Kidney tubule cell (primary cell): ENCODE data around the gene RALGPS1.
"Not testable (repeated sequence)": the region's sequence is repeated elsewhere in the genome, so short reads cannot be mapped to it uniquely, and the experiment has no call there.

Source experiments
- DNase-seq: peaks from one replicate; pipeline ENCODE4 v3.0.0-alpha.2; 2018; ENCODE audit warnings: low spot score

Gene RALGPS1

DNA sequence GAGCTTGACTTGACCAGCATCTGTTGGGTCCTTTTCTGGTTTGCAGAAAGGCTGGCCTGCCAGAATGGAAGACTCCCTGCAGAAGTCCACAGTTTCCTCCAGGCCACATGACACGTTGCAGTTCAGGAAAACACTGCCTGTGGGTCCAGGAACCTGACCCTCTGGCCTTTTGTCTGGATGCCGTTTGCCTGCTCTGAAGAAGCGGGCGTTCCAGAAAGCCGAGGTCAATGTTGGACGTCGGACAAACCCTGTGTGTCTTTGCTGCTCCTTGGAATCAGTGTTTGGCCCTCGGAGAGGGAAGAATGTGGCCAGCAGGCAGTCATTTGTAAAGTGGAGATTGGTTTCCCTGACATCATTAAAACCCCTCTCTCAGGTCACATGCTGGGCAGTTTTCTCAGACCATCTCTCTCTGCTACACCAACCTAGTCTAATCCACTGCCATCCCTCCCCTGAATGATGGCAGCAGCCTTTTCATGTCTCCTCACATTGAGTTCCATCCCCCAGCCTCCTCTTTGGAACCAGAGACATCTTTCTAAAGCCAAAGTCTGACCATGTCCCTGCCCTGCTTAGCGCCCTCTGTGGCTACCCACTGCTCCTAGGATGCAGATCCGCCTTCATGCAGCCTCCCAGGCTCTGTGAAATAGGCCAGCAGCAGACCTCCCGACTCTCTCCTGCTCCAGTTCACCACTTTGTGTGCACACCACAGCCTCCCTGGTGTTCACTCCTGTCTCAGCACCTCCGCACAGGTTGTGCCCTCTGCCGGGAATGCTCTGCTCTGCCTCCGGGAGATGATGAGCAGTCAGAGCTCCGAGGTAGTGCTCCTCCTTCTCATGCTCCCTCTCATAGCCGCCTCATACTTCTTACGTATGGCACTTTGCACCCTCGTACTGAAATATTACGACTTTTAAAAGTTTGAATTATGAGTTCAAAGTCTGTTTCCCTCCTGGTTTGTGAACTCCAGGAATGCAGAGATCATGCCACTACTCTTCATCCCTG lies 75.6 kb downstream of the RALGPS1 start:
- no peak for DNase-seq

DNA sequence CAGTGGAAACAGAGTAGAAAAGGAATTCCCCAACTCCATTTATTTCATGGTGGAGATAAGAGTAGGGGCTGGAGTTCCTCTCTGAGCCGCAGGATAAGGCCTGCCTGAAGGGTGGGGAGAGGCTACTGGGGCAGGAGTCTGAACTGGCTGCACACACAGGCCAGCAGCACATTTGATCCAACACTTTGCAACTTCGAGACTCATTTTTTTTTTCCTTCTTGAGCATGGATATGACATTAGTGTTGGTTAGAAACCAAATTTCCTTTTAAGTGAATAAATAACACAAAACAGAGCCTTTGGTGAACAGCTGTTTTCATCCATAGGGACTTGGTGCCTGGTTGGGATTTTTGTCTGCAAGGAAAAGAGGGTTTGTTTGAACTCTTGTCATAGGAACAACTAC lies 76.6 kb downstream of the RALGPS1 start:
- no peak for DNase-seq

DNA sequence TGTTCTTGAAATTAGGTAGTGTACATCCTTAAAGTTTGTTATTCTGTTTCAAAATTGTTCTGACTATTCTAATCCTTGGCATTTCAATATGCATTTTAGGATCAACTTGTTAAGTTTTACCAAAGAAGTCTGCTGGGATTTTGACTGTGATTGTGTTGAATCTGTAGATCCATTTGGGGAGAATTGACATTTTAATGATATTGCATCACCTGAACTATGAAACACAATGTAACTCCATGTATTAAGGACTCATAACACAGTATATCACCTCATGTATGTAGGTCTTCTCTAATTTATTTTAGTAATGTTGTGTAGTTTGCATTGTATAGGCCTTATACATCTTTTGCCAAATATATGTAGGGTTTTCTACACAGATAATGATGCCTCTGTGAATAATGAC lies 77.8 kb downstream of the RALGPS1 start:
- DNase-seq, result no peak

DNA sequence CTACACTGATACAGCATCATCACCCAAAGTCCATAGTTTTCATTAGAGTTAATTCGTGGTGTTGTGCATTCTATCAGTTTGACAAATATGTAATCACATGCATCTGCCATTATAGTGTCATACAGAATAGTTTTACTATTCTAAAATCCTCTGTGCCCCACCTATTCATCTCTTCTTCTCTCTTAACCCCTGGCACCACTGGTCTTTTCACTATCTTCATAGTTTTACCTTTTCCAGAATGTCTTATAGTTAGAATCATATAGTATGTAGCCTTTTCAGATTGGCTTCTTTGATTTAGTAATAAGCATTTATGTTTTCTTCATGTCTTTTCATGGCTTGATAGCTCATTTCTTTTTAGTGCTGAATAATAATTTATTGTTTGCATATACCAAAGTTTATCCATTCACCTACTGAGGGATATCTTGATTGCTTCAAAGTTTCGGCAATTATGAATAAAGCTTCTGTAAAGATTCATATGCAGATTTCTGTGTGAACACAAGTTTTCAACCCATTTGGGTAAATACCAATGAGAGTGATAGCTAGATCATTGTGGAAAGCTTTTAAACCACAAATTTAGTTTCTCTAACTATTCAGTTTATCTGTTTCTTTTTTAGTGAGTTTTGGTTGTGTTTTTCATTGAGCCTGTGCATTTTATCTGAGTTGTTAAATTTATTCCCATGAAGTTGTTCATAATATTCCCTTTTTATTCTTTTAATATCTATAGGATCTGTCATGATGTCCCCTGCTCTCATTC lies 84.9 kb downstream of the RALGPS1 start:
- DNase-seq, result no peak

DNA sequence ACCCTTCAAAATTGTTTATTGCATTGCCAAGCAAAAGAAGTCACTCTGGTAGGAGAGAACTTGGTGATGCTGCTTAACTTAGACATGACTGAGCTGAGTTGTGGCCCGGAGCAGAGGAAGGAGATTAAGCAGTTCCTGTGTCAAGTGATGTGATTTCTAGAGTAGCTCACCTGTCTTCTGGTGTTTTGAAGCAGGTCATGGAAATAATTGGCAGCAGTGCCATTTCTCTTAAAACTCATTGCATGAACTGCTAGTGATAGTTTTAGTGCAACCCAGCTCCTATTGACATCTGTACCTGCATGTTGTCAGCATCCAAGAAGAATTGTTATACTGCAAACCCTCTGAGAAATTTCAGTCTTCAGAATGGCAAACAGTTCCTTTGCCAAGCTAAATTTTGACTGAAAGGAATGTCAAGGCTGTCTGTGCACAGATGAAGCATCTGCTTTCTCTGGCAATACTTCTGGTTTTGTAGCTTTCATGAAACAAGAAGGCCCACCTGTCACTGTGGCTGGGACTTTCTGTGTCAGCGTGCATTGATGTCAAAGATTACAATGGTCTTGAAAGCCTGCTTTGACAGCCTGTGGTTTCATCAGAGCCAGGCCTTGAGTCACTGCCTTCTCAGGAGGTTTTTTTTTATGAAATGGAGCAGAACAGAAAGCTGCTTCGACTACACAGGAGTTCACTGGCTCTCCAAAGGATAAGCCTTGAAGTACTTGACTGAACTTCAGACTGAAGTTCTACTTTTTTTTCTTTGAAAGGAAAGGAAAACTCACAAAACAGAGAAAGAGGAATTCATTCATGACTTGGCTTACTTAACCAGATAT lies 90.6 kb downstream of the RALGPS1 start:
- peak; percentile 45 for DNase-seq

DNA sequence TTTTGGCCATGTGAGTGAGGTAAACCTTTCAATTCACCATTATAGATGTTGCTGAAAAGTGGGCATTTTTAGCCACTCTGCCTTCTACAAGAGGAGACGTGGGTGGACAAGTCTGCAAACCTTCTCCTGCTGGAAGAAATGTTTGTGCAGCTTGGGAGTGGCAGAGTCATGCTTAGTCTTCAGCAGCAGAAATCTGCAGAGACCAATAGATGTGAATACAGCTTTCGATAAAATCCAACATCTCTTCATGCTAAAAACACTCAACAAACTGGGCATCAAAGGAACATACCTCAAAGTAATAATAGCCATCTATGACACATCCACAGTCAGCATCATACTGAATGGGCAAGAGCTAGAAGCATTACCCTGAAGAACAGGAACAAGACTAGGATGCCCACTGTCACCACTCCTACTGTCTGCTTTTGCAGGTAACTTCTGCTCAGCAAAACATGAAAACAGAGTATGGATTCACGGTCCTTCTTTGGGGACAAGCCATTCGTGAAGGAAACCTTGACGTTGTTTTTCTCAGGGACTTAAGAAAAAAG lies 91.3 kb downstream of the RALGPS1 start:
- no peak for DNase-seq

DNA sequence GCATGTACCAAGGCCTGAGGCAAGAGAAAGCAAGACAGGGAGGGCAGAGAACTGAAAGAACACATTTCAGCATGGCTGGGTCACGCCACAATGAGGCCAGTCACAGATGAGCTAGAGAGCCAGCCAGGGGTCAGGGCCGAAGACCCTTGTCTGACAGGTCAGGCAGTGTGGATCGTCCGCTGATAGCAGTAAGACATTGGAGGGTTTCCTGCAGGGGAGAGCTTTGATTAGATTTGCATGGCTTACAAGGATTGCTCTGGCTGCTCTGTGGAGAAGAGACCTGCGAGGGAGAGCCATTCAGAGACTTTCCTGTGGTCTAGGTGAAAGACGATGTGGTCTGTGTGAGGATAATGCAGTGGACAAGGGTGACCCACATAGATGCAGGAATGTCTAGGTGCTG lies 93.1 kb downstream of the RALGPS1 start:
- DNase-seq, result no peak

DNA sequence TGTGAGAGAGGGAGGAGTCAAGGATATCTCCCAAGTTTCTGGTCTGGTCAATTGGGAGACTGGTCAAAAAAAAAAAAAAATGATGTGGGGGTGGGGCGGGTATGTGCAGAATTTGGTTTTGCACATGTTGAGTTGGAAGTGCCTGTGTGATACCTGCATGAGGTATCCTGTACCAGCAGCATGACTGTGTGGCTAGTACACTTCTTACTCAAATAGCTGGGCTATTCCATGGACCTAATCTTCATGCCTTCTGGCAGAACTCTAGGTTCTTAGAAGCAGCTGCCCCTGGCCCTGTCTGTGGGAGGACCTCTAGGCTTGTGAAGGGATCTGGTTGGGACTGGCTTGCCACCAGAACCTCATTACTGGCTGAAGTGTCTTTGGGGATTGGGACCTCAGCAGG lies 93.5 kb downstream of the RALGPS1 start:
- DNase-seq, result no peak

DNA sequence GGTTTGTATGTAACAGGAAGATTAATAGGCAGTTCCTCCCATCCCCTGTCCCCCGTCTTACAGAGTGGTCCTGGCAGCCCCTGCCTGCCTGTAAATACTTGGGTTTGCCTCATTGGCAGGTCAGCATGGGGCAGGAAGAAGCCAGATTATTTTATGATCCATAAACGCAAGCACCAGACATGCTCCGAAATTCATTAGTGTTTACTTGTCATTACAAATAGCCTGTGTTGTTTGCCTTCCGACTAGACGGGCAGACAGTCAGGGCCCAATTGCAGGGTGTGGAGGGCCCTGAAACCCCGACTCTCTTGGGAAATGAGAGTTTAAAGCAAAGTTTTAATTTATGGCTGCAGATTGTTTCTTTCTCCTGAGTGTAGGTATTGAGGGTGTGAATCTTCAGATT lies 97.2 kb downstream of the RALGPS1 start:
- no peak for DNase-seq

DNA sequence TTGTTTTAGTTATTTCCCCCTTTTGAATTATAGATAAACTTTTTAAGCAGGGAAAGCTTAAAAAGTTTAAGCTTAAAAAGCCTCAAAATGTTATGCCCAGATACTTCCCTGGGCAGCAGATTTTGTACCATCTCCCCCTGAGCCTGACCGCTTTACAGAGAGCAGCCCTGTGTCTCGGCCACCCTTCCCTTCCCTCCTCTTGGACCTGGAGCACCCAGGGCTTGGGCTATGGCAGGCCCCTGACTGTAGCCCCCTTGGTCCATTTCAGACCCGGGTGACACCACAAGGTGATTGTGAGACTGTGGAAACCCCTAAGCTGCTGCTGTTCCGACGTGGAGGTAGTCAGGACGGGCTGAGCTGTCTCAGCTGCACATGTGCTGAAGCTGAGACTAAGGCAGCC lies 97.7 kb downstream of the RALGPS1 start:
- DNase-seq, result no peak

DNA sequence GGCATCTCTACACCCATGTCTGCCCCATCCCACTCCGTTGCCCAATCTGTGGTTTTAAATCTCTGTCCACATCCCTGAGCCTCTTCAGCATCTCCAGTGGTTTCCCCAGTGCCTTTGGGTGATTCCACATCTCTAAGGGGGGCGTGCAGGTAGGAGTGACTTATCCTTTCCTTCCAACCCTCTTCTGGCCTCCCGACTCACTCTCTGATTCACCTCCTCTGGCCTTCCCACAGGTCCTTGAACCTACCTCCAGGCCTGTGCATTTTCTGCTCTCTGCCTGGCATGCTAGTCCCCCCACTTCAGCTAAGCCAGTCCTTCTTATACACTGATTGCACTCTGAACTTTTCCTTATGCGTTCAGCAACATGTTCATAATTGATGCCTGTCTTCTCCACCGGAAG lies 99.0 kb downstream of the RALGPS1 start:
- peak; percentile 68 for DNase-seq

DNA sequence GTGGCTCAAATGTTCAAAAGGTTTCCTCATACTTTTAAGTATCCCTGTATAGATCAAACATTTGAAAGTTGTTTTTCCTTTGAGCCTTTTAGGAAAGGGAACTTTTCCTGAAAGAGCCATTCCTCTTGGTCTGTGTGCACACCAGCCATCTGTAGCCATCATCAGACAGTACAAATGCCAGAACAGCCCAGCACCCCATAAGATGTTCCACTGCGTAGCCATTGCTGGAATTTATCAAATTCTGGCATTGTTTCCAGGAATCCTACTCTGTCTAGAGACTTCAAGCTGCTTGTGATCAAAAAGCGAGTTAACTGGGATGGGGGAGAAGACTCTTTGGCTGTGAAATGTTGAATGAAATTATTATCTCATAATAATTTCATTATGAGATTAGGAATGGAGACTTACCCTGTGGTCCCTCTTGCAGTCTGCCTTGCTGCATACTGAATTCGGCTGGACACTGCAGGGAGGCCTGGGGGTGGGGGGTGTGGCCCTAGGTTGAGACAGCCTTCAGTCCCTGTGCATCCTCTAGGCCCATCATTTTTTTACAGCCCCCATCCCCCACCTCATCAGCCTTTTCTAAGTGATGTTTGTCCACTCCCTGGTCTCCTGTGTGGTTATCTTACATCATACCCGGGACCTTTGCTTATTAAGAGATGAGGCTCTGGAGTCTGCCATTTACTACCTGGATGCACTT lies 99.8 kb downstream of the RALGPS1 start:
- DNase-seq, result no peak

DNA sequence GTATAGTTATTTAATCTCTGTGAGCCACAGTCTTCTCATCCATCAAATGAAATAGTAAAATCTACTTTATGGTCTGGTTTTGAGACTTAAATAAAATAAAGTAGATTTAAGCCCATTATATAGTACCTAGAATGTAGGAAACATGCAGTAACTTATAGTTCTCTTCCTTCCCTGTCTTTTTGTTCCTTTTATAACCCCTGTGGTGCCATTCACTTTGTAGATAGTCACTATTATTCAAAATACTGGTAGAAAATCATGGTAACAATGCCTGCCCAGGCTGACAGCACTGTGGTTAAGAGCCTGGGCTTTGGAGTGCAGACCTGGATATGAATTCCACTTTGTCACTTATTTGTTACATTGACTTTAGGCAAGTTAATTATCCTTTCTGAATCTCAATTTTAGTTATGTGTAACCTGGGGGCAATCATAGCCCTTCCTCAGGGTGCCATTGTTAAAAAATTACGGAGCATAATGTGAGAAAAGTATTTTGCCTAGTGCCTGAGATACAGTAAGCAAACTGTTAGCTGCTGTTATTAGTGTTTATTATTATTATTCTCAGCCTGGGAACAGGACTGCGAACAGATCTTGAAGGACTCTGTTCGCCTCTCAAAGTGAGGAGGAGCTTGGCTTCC lies 100.4 kb downstream of the RALGPS1 start:
- no peak for DNase-seq

DNA sequence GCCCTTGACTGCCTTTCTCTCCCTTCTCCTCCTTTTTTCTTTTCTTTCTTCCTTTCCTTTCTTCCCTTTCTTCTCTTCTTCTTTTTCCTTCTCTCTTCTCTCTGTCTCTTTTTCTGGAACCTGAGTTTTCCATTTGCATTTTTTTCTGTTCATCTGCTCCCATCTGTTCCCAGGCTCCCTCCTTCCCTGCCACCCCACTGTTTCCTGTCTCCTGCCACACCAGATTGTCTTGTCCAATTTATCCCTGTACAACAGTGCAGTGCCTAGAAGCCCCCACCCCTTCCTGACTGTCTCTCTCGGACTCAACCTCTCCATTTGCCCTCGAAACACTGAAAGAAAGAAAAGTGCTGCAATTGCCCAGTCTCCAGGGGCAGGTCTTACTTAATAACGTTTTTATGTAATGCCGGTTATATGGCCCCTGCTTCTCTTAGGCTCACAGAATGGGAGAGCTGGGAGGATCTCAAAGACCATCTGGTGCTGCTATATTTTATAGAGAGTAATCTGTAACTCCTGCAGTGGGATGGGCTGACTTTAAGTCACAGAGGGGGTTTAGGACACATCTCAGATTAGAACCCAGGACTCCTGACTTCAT lies 101.4 kb downstream of the RALGPS1 start:
- no peak for DNase-seq

DNA sequence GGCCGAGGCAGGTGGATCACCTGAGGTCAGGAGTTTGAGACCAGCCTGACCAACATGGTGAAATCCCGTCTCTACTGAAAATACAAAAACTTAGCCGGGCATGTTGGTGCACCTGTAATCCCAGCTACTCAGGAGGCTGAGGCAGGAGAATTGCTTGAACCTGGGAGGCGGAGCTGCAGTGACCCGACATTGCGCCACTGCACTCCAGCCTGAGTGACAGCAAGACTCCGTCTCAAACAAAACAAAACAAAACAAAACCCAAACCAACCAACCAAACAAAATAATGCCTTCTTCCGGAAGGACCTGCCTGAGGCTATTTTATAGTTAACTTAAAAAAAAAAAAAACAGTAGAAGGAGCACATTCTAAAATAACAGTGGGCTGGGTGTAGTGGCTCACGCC lies 103.4 kb downstream of the RALGPS1 start:
- not testable (repeated sequence) for DNase-seq

DNA sequence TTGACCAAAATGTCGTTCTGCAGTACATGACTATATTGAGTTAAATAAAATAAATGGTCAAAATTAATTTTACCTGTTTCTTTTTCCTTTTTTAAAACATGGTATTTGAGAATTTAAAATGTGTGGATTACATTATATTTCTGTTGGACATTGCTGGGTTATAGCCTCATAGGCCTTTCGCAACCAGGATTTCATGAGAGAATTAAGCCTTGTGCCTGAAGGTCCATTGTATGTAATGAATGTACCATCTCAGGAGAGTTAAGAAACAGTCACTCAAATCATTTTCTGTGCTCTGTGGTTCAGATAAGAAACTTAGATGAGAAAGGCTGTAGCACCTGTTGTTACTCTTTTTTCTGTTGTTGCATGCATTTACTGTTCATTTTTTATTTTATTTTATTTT lies 104.4 kb downstream of the RALGPS1 start:
- DNase-seq, result no peak

DNA sequence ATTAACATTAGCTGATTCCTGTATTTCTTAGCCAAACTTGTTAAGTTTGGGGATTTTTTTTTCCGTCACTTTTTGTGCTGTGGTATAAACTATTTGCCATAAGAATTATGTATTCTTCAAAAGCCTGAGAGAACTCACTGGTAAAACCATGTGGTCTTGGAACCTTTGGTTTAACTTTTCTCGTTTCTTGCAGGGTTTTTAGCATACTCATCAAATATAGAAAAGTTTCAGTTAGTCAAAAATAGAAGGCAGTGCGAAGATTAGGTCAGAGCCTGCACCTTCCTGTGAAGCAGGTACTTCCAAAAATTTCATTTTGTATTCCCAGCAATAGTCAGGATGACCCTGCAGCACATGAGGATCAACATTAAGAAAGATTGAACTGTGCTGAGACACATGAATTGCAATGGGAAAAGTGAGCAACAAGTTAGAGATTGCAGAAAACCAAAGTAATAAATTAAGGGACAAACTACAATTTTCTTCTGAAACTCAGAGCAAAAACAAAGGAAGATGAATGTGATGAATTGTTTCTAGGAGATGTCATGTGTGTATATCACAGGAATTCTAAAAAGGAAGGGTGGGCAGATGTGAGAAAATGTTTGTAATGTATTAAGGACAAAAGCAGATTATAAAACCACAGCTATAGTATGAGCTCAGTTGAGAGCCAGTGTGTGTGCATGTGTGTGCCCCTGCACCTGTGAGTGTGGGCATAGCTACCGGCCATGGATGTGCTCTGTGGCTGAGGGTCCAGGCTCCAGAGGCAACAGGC lies 105.6 kb downstream of the RALGPS1 start:
- no peak for DNase-seq

DNA sequence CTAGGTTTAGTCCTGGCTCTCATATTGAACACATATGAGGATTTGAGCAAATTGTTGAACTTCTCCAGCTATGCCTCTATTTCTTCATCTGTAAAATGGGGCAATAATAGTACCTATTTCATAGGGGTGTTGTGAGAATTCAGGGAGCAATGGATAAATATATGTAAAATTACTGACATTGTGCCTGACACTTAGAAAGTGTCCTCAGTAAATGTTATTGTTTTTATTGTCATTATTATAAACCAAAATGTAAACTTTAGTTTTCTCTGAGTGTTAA lies 106.2 kb downstream of the RALGPS1 start:
- no peak for DNase-seq

DNA sequence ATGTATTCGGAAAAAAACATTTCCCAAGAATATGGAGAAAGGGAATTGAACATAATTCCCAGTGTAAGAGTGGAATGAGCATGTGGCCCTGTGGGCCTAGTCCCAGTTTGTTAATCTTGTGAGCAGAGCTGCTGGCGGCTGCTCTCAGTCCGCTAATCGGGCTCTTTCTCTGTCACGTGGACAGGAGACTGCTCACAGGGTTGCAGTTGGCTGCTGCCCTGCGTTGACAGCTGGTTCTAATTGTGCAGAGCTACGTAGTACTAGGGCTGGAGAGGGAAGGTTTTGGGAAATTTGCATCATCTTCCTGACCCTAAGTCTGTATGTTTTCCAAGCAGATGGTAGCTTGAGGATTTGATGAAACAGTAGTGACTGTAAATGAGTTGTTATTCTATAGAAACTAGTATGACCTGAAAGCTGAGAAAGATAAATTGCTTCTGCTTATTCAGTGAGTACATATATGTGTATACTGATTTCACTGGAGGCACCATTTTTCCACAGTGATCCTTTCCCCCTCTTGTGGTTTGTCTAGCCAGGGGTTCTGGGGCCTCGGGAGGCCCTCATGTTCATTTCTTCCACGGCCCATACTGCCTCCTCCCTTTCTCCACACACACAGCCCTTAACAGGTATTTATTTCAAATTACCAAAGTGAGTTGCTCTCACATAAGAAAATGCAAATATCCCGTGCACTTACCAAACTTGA lies 107.2 kb downstream of the RALGPS1 start:
- DNase-seq, result no peak
